WTC11 (cell line): ENCODE measurements around the gene LDLRAD3. TPM values are rescaled to one million over a fixed set of nuclear protein-coding genes. Genes with fewer than 3 reads are reported as not detected.

Experiments used
- ATAC-seq: fragments of 200-7000 bp; cut with Tn5 transposase; 2 replicates; pipeline ENCODE4 v1.10.0; 2021; ENCODE audit warnings: mild to moderate bottlenecking, moderate library complexity
- CTCF ChIA-PET: fragments of 300-600 bp; sonication (Branson Sonifier 250); formaldehyde crosslinking; loops from one replicate; lab custom pipeline; 2021; ENCODE audit warnings: antibody characterized with exemption; lab: Charles Lee
- POLR2A ChIA-PET: fragments of 350-600 bp; sonication (Branson Sonifier 250); formaldehyde crosslinking; loops from one replicate; lab custom pipeline; 2021; ENCODE audit warnings: antibody characterized with exemption; lab: Charles Lee
- DNase-seq: peaks from one replicate; pipeline ENCODE4 v3.0.0; 2021; ENCODE audit warnings: low spot score
- H3K27ac Mint-ChIP-seq: 2 replicates; pipeline ENCODE4 v1.8.0; 2021; ENCODE audit warnings: mixed read lengths
- H3K27me3 Mint-ChIP-seq: 2 replicates; pipeline ENCODE4 v1.8.0; 2021; ENCODE audit warnings: low read depth, mild to moderate bottlenecking, moderate library complexity, mixed read lengths
- H3K36me3 Mint-ChIP-seq: 2 replicates; pipeline ENCODE4 v1.8.0; 2021; ENCODE audit warnings: mixed read lengths
- H3K4me1 Mint-ChIP-seq: 2 replicates; pipeline ENCODE4 v1.8.0; 2022; ENCODE audit warnings: mixed read lengths
- H3K4me3 Mint-ChIP-seq: 2 replicates; pipeline ENCODE4 v1.8.0; 2021; ENCODE audit warnings: mild to moderate bottlenecking, moderate library complexity, mixed read lengths
- H3K9me3 Mint-ChIP-seq: 2 replicates; pipeline ENCODE4 v1.8.0; 2021; ENCODE audit warnings: mixed read lengths
- CBFB ChIP-seq: sonication (generic); formaldehyde crosslinking; IDR thresholded peaks from 2 replicates; pipeline ENCODE4 v1.8.1; 2022; ENCODE audit warnings: mild to moderate bottlenecking, low read depth, missing genetic modification reagents
- CREB1 ChIP-seq: sonication (generic); formaldehyde crosslinking; IDR thresholded peaks from 2 replicates; pipeline ENCODE4 v1.8.0; 2023; ENCODE audit warnings: mild to moderate bottlenecking, missing genetic modification reagents
- CREM ChIP-seq: sonication (generic); formaldehyde crosslinking; IDR thresholded peaks from 2 replicates; pipeline ENCODE4 v1.8.1; 2022; ENCODE audit warnings: mild to moderate bottlenecking, missing genetic modification reagents, moderate library complexity
- ERG ChIP-seq: fragments of 250-450 bp; sonication (Bioruptor Pico); IDR thresholded peaks from 2 replicates; pipeline ENCODE4 v1.8.0; 2021; ENCODE audit warnings: mild to moderate bottlenecking
- IRF2 ChIP-seq: sonication (generic); formaldehyde crosslinking; IDR thresholded peaks from 2 replicates; pipeline ENCODE4 v1.8.0; 2022; ENCODE audit warnings: low read depth, missing genetic modification reagents, borderline replicate concordance
- JUN ChIP-seq: sonication (generic); formaldehyde crosslinking; IDR thresholded peaks from 2 replicates; pipeline ENCODE4 v1.8.0; 2023; ENCODE audit warnings: mild to moderate bottlenecking, missing genetic modification reagents
- NFATC4 ChIP-seq: fragments of 250-450 bp; sonication (Bioruptor Pico); IDR thresholded peaks from 2 replicates; pipeline ENCODE4 v1.9.0; 2021; ENCODE audit warnings: mild to moderate bottlenecking
- NR1H2 ChIP-seq: sonication (generic); formaldehyde crosslinking; IDR thresholded peaks from 2 replicates; pipeline ENCODE4 v1.9.0; 2021; ENCODE audit warnings: mild to moderate bottlenecking, moderate library complexity, missing genetic modification reagents
- NR3C1 ChIP-seq: sonication (generic); formaldehyde crosslinking; conservative IDR thresholded peaks from 2 replicates; pipeline ENCODE4 v1.8.1; 2023; ENCODE audit warnings: low read depth, mild to moderate bottlenecking, missing genetic modification reagents
- OVOL2 ChIP-seq: fragments of 250-450 bp; sonication (Bioruptor Pico); IDR thresholded peaks from 2 replicates; pipeline ENCODE4 v1.9.0; 2021; ENCODE audit warnings: mild to moderate bottlenecking, borderline replicate concordance
- SMAD4 ChIP-seq: sonication (generic); formaldehyde crosslinking; IDR thresholded peaks from 2 replicates; pipeline ENCODE4 v1.8.0; 2022; ENCODE audit warnings: mild to moderate bottlenecking, missing genetic modification reagents
- SP1 ChIP-seq: sonication (generic); formaldehyde crosslinking; conservative IDR thresholded peaks from 2 replicates; pipeline ENCODE4 v1.8.1; 2022; ENCODE audit warnings: missing genetic modification reagents
- TP53 ChIP-seq: sonication (generic); formaldehyde crosslinking; IDR thresholded peaks from 2 replicates; pipeline ENCODE4 v1.8.1; 2023; ENCODE audit warnings: mild to moderate bottlenecking, missing genetic modification reagents
- ZNF121 ChIP-seq: sonication (generic); formaldehyde crosslinking; IDR thresholded peaks from 2 replicates; pipeline ENCODE4 v1.8.0; 2023; ENCODE audit warnings: missing genetic modification reagents
- ZNF423 ChIP-seq: fragments of 250-450 bp; sonication (Bioruptor Pico); IDR thresholded peaks from 2 replicates; pipeline ENCODE4 v2.1.2; 2022; ENCODE audit warnings: mild to moderate bottlenecking, moderate library complexity
- ZNF425 ChIP-seq: fragments of 250-450 bp; sonication (Bioruptor Pico); conservative IDR thresholded peaks from 2 replicates; pipeline ENCODE4 v1.9.0; 2021; ENCODE audit warnings: mild to moderate bottlenecking
- ZNF512 ChIP-seq: sonication (generic); formaldehyde crosslinking; IDR thresholded peaks from 2 replicates; pipeline ENCODE4 v1.8.1; 2022; ENCODE audit warnings: missing genetic modification reagents, borderline replicate concordance
- ZNF532 ChIP-seq: fragments of 250-450 bp; sonication (Bioruptor Pico); IDR thresholded peaks from 2 replicates; pipeline ENCODE4 v1.9.0; 2021; ENCODE audit warnings: mild to moderate bottlenecking, borderline replicate concordance
- total RNA-seq: library from RNA; stranded (reverse); gene quantifications from 3 replicates; pipeline ENCODE4 v1.2.3, GENCODE V29; 2021
- TF ChIP-seq, protein P1 (sequence below): sonication (generic); formaldehyde crosslinking; IDR thresholded peaks from 2 replicates; pipeline ENCODE4 v1.8.1; 2023; ENCODE audit warnings: mild to moderate bottlenecking, missing genetic modification reagents, moderate library complexity

Gene LDLRAD3
- total RNA-seq, 1 experiment from 2014 or later = 14.5 TPM

DNA sequence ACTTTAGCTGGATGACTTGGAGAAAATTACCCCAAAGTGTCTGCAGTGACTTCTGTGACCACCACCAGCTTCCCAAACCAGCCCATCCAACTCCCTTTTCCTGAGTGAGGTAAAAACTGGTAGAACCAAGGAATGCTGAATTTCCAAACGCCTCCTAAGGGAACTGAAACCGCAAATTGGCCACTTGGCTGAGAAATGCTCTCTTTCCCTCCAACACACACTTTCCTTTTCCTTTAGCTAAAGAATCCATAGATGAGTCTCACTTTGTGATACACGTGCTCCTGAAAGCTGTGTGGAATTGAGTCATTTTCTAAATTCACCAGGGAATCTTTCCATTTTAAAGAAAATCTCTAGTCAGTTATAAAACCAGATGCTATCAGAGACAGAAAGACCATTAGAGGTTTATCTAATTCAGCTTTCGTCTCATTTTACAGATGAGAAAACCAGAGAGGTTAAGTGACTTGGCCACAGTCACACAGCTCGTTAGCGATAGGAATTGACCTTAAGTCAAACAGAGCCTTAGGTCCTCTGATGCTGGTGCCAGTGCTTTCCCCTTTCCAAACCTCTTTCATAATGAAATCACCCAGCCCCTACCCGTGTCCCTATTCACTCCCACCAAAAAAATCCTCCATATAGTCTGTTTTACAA lies 208.2 kb downstream of the LDLRAD3 start (continued):
- TF ChIP-seq ZNF532 (CRISPR knock-in tag) = no peak

DNA sequence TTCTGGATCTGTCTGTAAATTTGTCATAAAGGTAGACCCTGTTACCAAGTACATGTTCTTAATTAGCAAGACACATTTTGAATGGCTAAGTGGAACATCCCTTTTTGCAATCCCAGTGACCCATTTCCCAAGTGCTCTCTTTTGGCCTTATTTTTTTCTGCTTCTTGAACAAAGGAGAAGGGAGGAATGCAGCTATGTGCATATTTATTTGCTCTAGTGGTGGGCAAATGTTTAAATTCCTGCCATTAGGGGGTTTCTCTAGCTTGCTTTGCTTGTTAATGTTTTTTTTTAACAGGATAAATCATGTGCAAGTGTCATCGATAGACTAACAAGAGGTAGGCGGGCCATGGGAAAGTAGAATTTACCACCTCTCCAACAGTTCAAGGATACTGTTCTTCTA lies 209.7 kb downstream of the LDLRAD3 start:
- TF ChIP-seq ZNF425 (CRISPR knock-in tag) (no peak), ZNF121 (CRISPR knock-in tag) (no peak), ZNF423 (CRISPR knock-in tag) (no peak), SMAD4 (CRISPR knock-in tag) (no peak)
- TF ChIP-seq, protein P1, sequence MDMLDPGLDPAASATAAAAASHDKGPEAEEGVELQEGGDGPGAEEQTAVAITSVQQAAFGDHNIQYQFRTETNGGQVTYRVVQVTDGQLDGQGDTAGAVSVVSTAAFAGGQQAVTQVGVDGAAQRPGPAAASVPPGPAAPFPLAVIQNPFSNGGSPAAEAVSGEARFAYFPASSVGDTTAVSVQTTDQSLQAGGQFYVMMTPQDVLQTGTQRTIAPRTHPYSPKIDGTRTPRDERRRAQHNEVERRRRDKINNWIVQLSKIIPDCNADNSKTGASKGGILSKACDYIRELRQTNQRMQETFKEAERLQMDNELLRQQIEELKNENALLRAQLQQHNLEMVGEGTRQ = no peak
- POLR2A ChIA-PET = no interaction called here
- peaks cover 44% of the 10 kb centered on the region for H3K4me1 Mint-ChIP-seq
- no peak for DNase-seq
- peak overlapping the region; percentile 38; the same call in 1 of the 2 replicates for H3K27ac Mint-ChIP-seq
- H3K27me3 Mint-ChIP-seq = no peaks in the 10 kb centered on the region
- ATAC-seq = no peak
- H3K36me3 Mint-ChIP-seq = 0 out of 2 replicates have a peak, but pooled peaks cover 4% of the 10 kb centered on the region
- H3K9me3 Mint-ChIP-seq = no peaks in the 10 kb centered on the region
- no peak overlapping the region for H3K4me3 Mint-ChIP-seq
- CTCF ChIA-PET = interaction anchor here (0.6 to 3.7 kb wide), 8 partner anchors 11 to 332 kb away, joined by 3 to 45 read pairs (median 4); no protein-coding TSS in a partner anchor

- Mint-ChIP-seq H3K4me3 (no peak overlapping the region), H3K27ac (0 out of 2 replicates have a peak overlapping the region, but pooled peaks have one; percentile 40), H3K27me3 (no peaks in the 10 kb centered on the region), H3K4me1 (peaks cover 32% of the 10 kb centered on the region), H3K9me3 (no peaks in the 10 kb centered on the region), H3K36me3 (no peaks in the 10 kb centered on the region)
- TF ChIP-seq NR1H2 (CRISPR knock-in tag) (no peak), NR3C1 (CRISPR knock-in tag) (no peak), CREB1 (no peak), CREM (CRISPR knock-in tag) (no peak), SP1 (no peak), TP53 (CRISPR knock-in tag) (no peak), CBFB (CRISPR knock-in tag) (no peak), ZNF512 (no peak), NFATC4 (CRISPR knock-in tag) (no peak), JUN (CRISPR knock-in tag) (no peak), ERG (CRISPR knock-in tag) (no peak), OVOL2 (CRISPR knock-in tag) (no peak), IRF2 (CRISPR knock-in tag) (no peak)
- POLR2A ChIA-PET = no interaction called here
- CTCF ChIA-PET = interaction anchor here (0.7 to 3.7 kb wide), 9 partner anchors 23 to 333 kb away, joined by 3 to 45 read pairs (median 6); no protein-coding TSS in a partner anchor
- DNase-seq (no peak), ATAC-seq (no peak)
These were observed 211.3 kb downstream of the LDLRAD3 start for GRCh38 chr11:36155124-36155561.
